H9 (cell line): ENCODE data around the gene CCL25. TPM values are rescaled to one million over a fixed set of nuclear protein-coding genes. Genes with fewer than 3 reads are reported as not detected.

Experiments used
- DNase-seq: peaks from one replicate; pipeline ENCODE4 v3.0.0-alpha.2; 2017
- H2AFZ ChIP-seq: one replicate; pipeline ENCODE4 v1.6.1; 2013; ENCODE audit warnings: mild to moderate bottlenecking, low read length, control low read depth, moderate library complexity
- H2AK5ac ChIP-seq: 2 replicates; pipeline ENCODE4 v1.6.1; 2013; ENCODE audit warnings: low read length, control low read depth, mixed read lengths; ENCODE audit not compliant: insufficient read length
- H2BK120ac ChIP-seq: one replicate; pipeline ENCODE4 v1.6.1; 2013; ENCODE audit warnings: low read depth, mild to moderate bottlenecking, low read length, control low read depth, inconsistent platforms; ENCODE audit not compliant: poor library complexity, severe bottlenecking
- H2BK12ac ChIP-seq: 2 replicates; pipeline ENCODE4 v1.6.1; 2013; ENCODE audit warnings: low read length, control low read depth, mixed read lengths, low read depth; ENCODE audit not compliant: insufficient read length
- H2BK15ac ChIP-seq: 2 replicates; pipeline ENCODE4 v1.6.1; 2013; ENCODE audit warnings: low read depth, low read length, control low read depth
- H2BK20ac ChIP-seq: one replicate; pipeline ENCODE4 v1.6.1; 2013; ENCODE audit warnings: low read depth, mild to moderate bottlenecking, low read length, control low read depth, inconsistent platforms; ENCODE audit not compliant: poor library complexity, severe bottlenecking
- H2BK5ac ChIP-seq: 2 replicates; pipeline ENCODE4 v1.6.1; 2013; ENCODE audit warnings: low read length, control low read depth, mixed read lengths; ENCODE audit not compliant: insufficient read length
- H3K14ac ChIP-seq: 2 replicates; pipeline ENCODE4 v1.6.1; 2013; ENCODE audit warnings: low read length, control low read depth; ENCODE audit not compliant: insufficient read depth
- H3K18ac ChIP-seq: 2 replicates; pipeline ENCODE4 v1.6.1; 2013; ENCODE audit warnings: low read depth, mild to moderate bottlenecking, mixed read lengths, low read length, control low read depth; ENCODE audit not compliant: insufficient read length
- H3K23ac ChIP-seq: 2 replicates; pipeline ENCODE4 v1.6.1; 2013; ENCODE audit warnings: low read length, control low read depth, mixed read lengths, low read depth; ENCODE audit not compliant: insufficient read length
- H3K23me2 ChIP-seq: 2 replicates; pipeline ENCODE4 v1.6.1; 2013; ENCODE audit warnings: low read depth, mild to moderate bottlenecking, mixed read lengths, low read length, control low read depth; ENCODE audit not compliant: insufficient read length, poor library complexity, severe bottlenecking
- H3K27ac ChIP-seq: 2 replicates; pipeline ENCODE4 v1.5.1; 2013; ENCODE audit warnings: low read length, control low read depth, mixed read lengths, low read depth; ENCODE audit not compliant: insufficient read length
- H3K27me3 ChIP-seq: 2 replicates; pipeline ENCODE4 v1.6.1; 2013; ENCODE audit warnings: low read length, control low read depth, inconsistent platforms; ENCODE audit not compliant: insufficient read depth
- H3K4ac ChIP-seq: 2 replicates; pipeline ENCODE4 v1.6.1; 2013; ENCODE audit warnings: low read depth, mild to moderate bottlenecking, control low read depth, inconsistent platforms, low read length, moderate library complexity
- H3K4me1 ChIP-seq: 2 replicates; pipeline ENCODE4 v1.6.1; 2013; ENCODE audit warnings: low read length, control low read depth, inconsistent platforms; ENCODE audit not compliant: insufficient read depth
- H3K4me2 ChIP-seq: 2 replicates; pipeline ENCODE4 v1.6.1; 2013; ENCODE audit warnings: low read length, control low read depth, mixed read lengths; ENCODE audit not compliant: insufficient read length, insufficient read depth
- H3K56ac ChIP-seq: 2 replicates; pipeline ENCODE4 v1.6.1; 2013; ENCODE audit warnings: low read depth, mild to moderate bottlenecking, mixed read lengths, low read length, control low read depth; ENCODE audit not compliant: insufficient read length
- H3K79me1 ChIP-seq: 2 replicates; pipeline ENCODE4 v1.6.1; 2013; ENCODE audit warnings: low read depth, mild to moderate bottlenecking, moderate library complexity, low read length, control low read depth, inconsistent platforms; ENCODE audit not compliant: insufficient read depth, poor library complexity, severe bottlenecking
- H3K79me2 ChIP-seq: 2 replicates; pipeline ENCODE4 v1.6.1; 2013; ENCODE audit warnings: low read length, control low read depth, inconsistent platforms; ENCODE audit not compliant: insufficient read depth
- H3K9ac ChIP-seq: 2 replicates; pipeline ENCODE4 v1.6.1; 2013; ENCODE audit warnings: low read length, control low read depth, mixed read lengths; ENCODE audit not compliant: insufficient read length; ENCODE audit errors: extremely low read depth
- H3K9me3 ChIP-seq: one replicate; pipeline ENCODE4 v1.6.1; 2013; ENCODE audit warnings: low read depth, low read length, inconsistent platforms; ENCODE audit not compliant: control insufficient read depth
- H3T11ph ChIP-seq: one replicate; pipeline ENCODE4 v1.6.1; 2013; ENCODE audit warnings: mild to moderate bottlenecking, low read length, control low read depth, inconsistent platforms
- H4K20me1 ChIP-seq: one replicate; pipeline ENCODE4 v1.6.1; 2013; ENCODE audit not compliant: control insufficient read depth, insufficient read length, insufficient read depth
- H4K5ac ChIP-seq: 2 replicates; pipeline ENCODE4 v1.6.1; 2013; ENCODE audit warnings: low read depth, mild to moderate bottlenecking, mixed read lengths, low read length, control low read depth; ENCODE audit not compliant: insufficient read length
- H4K8ac ChIP-seq: replicated peaks from 2 replicates; pipeline ENCODE4 v1.6.1; 2013; ENCODE audit warnings: low read length, control low read depth, mixed read lengths, low read depth; ENCODE audit not compliant: insufficient read length
- H4K91ac ChIP-seq: 2 replicates; pipeline ENCODE4 v1.6.1; 2013; ENCODE audit warnings: low read depth, mild to moderate bottlenecking, moderate library complexity, mixed read lengths, low read length, control low read depth; ENCODE audit not compliant: insufficient read length
- H3K27ac Mint-ChIP-seq, 3 experiments: 2 replicates in 2 of 3; 3 replicates in 1 of 3; pipeline ENCODE4 v1.8.0; 2020 to 2021; ENCODE audit warnings: mixed read lengths in 3 of 3, mild to moderate bottlenecking in 1 of 3, moderate library complexity in 1 of 3
- H3K27me3 Mint-ChIP-seq: 2 replicates; pipeline ENCODE4 v1.8.0; 2021; ENCODE audit warnings: low read depth, mild to moderate bottlenecking, moderate library complexity, mixed read lengths
- H3K36me3 Mint-ChIP-seq, 3 experiments: 2 replicates in 2 of 3; 3 replicates in 1 of 3; pipeline ENCODE4 v1.8.0; 2020 to 2021; ENCODE audit warnings: low read depth in 3 of 3, mixed read lengths in 3 of 3; ENCODE audit not compliant: insufficient read depth in 1 of 3
- H3K4me1 Mint-ChIP-seq, 2 experiments: 2 replicates each; pipeline ENCODE4 v1.8.0; 2020; ENCODE audit warnings: mixed read lengths in 2 of 2
- H3K4me3 Mint-ChIP-seq, 2 experiments: 2 replicates in 1 of 2; 3 replicates in 1 of 2; pipeline ENCODE4 v1.8.0; 2020 to 2021; ENCODE audit warnings: mild to moderate bottlenecking in 2 of 2, mixed read lengths in 2 of 2, moderate library complexity in 1 of 2
- H3K9me3 Mint-ChIP-seq, 2 experiments: 2 replicates in 1 of 2; 3 replicates in 1 of 2; pipeline ENCODE4 v1.8.0; 2020; ENCODE audit warnings: mild to moderate bottlenecking in 2 of 2, mixed read lengths in 2 of 2, moderate library complexity in 1 of 2
- WGBS: extraction: QIAGEN DNeasy Blood & Tissue Kit; methylation state at CpG from one replicate; pipeline ENCODE4 v1.1.7; 2013; ENCODE audit warnings: missing lambda C conversion rate, low lambda C conversion rate, mixed read lengths; ENCODE audit not compliant: insufficient read length; ENCODE audit errors: extremely low coverage; 5-methylcytosine and 5-hydroxymethylcytosine counted together
- total RNA-seq: library from RNA; stranded (reverse); gene quantifications from 2 replicates; pipeline ENCODE4 v1.2.1, GENCODE V29; 2021
- TF ChIP-seq, protein P1 (sequence below): fragments of 200-600 bp; sonication (generic); conservative IDR thresholded peaks from 3 replicates; pipeline ENCODE4 v1.8.0; 2021; ENCODE audit warnings: antibody characterized with exemption, mild to moderate bottlenecking

The CCL25 gene
- total RNA-seq, 1 experiment from 2014 or later, result not detected

DNA sequence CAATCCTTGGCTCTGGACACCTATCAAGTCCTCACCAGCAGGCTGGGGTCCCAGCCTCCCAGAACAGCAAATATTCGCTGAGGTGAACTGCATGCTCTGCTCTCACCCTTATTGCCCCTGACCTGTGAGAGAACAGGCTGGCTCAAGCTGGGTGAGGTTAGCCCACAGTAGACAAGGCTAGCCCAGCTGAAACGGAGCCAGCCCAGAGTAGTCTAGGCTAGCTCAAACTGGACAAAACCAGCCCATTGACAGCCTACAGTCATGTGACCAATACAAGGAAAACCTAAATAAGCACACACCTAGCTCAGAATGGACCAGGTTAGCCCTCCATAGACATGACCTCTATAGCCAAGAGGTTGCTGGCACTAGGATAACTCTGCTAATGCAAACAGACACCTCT lies 38.4 kb downstream of the CCL25 start:
- H4K91ac ChIP-seq, result no peak overlapping the region
- H3K9ac ChIP-seq, result no peak overlapping the region
- no peaks in the 10 kb centered on the region for H3K23me2 ChIP-seq
- no peak overlapping the region for H3K27ac Mint-ChIP-seq
- no peaks in the 10 kb centered on the region for H3K27me3 ChIP-seq
- peaks cover 9 to 10% of the 10 kb centered on the region in 2 experiments for H3K9me3 Mint-ChIP-seq
- TF ChIP-seq, protein P1, sequence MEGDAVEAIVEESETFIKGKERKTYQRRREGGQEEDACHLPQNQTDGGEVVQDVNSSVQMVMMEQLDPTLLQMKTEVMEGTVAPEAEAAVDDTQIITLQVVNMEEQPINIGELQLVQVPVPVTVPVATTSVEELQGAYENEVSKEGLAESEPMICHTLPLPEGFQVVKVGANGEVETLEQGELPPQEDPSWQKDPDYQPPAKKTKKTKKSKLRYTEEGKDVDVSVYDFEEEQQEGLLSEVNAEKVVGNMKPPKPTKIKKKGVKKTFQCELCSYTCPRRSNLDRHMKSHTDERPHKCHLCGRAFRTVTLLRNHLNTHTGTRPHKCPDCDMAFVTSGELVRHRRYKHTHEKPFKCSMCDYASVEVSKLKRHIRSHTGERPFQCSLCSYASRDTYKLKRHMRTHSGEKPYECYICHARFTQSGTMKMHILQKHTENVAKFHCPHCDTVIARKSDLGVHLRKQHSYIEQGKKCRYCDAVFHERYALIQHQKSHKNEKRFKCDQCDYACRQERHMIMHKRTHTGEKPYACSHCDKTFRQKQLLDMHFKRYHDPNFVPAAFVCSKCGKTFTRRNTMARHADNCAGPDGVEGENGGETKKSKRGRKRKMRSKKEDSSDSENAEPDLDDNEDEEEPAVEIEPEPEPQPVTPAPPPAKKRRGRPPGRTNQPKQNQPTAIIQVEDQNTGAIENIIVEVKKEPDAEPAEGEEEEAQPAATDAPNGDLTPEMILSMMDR, result no peak
- H3K79me2 ChIP-seq, result no peaks in the 10 kb centered on the region
- no peak overlapping the region for H3K4me3 Mint-ChIP-seq
- peaks cover 40 to 48% (median 46%) of the 10 kb centered on the region in 3 experiments for H3K36me3 Mint-ChIP-seq
- no peak overlapping the region for H3K56ac ChIP-seq
- H3K9me3 ChIP-seq, result peaks cover 9% of the 10 kb centered on the region
- H2AK5ac ChIP-seq, result no peak overlapping the region
- H2BK5ac ChIP-seq, result no peak overlapping the region
- H3K23ac ChIP-seq, result no peak overlapping the region
- H2BK12ac ChIP-seq, result no peak overlapping the region
- no peak for DNase-seq
- H2AFZ ChIP-seq, result no peak overlapping the region
- H3K27me3 Mint-ChIP-seq, result no peaks in the 10 kb centered on the region; the same call in 1 of the 2 replicates
- H3K79me1 ChIP-seq, result no peaks in the 10 kb centered on the region
- no peak overlapping the region for H2BK15ac ChIP-seq
- no peaks in the 10 kb centered on the region for H3K4me1 ChIP-seq
- H3K4ac ChIP-seq, result no peak overlapping the region
- no peak overlapping the region for H2BK20ac ChIP-seq
- no peak overlapping the region for H4K8ac ChIP-seq
- no CpG with 5 or more reads among the region's 2 CpGs for WGBS
- H3K14ac ChIP-seq, result no peak overlapping the region
- H3T11ph ChIP-seq, result no peak overlapping the region
- no peak overlapping the region for H3K4me2 ChIP-seq
- H4K5ac ChIP-seq, result no peak overlapping the region
- H3K18ac ChIP-seq, result no peak overlapping the region
- H3K27ac ChIP-seq, result no peak overlapping the region
- no peaks in the 10 kb centered on the region for H3K4me1 Mint-ChIP-seq
- no peak overlapping the region for H2BK120ac ChIP-seq
- peaks cover 2% of the 10 kb centered on the region for H4K20me1 ChIP-seq
